SK-N-SH treated with all-trans-retinoic acid at 6 μM for 48 hours (cell line): ENCODE data around the gene ZBTB7C.

Experiments used
- ARNTL ChIP-seq: fragments of 450-650 bp; formaldehyde crosslinking; IDR thresholded peaks from 2 replicates; pipeline ENCODE4 v1.5.0; 2020; ENCODE audit warnings: low read depth, mild to moderate bottlenecking, moderate library complexity, borderline replicate concordance
- ISL1 ChIP-seq: fragments of 250-450 bp; sonication (Bioruptor Pico); IDR thresholded peaks from 2 replicates; pipeline ENCODE4 v2.1.2; 2022; ENCODE audit warnings: mild to moderate bottlenecking, moderate library complexity
- PATZ1 ChIP-seq: fragments of 250-450 bp; sonication (Bioruptor Pico); IDR thresholded peaks from 2 replicates; pipeline ENCODE4 v1.8.0; 2020; ENCODE audit warnings: mild to moderate bottlenecking, moderate library complexity, borderline replicate concordance
- ZFP30 ChIP-seq: fragments of 450-650 bp; formaldehyde crosslinking; IDR thresholded peaks from 2 replicates; pipeline ENCODE4 v1.5.0; 2022; ENCODE audit warnings: mild to moderate bottlenecking, moderate library complexity

- TF ChIP-seq ZFP30 (CRISPR knock-in tag) (no peak), ARNTL (no peak), PATZ1 (CRISPR knock-in tag) (no peak), ISL1 (CRISPR knock-in tag) (no peak)
These were observed 268.5 kb downstream of the ZBTB7C start for GRCh38 chr18:48140731-48141130.
